Endothelial cell (in vitro differentiated cells): ENCODE measurements around the gene REC8. TPM values are rescaled to one million over a fixed set of nuclear protein-coding genes. Genes with fewer than 3 reads are reported as not detected.
"Not testable (repeated sequence)": the region's sequence is repeated elsewhere in the genome, so short reads cannot be mapped to it uniquely, and the experiment has no call there.

Source experiments
- DNase-seq: peaks from one replicate; pipeline ENCODE4 v3.0.0; 2021; ENCODE audit warnings: low spot score
- H3K27ac Mint-ChIP-seq: one replicate; pipeline ENCODE4 v1.8.0; 2021; ENCODE audit warnings: mixed read lengths, inconsistent platforms; ENCODE audit not compliant: unreplicated experiment
- H3K27me3 Mint-ChIP-seq: one replicate; pipeline ENCODE4 v1.8.0; 2021; ENCODE audit warnings: mild to moderate bottlenecking, moderate library complexity, mixed read lengths, inconsistent platforms; ENCODE audit not compliant: unreplicated experiment
- H3K36me3 Mint-ChIP-seq: one replicate; pipeline ENCODE4 v1.8.0; 2021; ENCODE audit warnings: mild to moderate bottlenecking, low read depth, mixed read lengths, inconsistent platforms; ENCODE audit not compliant: unreplicated experiment
- H3K4me1 Mint-ChIP-seq: one replicate; pipeline ENCODE4 v1.8.0; 2021; ENCODE audit warnings: mild to moderate bottlenecking, mixed read lengths, inconsistent platforms; ENCODE audit not compliant: unreplicated experiment
- H3K4me3 Mint-ChIP-seq: one replicate; pipeline ENCODE4 v1.8.0; 2021; ENCODE audit warnings: mild to moderate bottlenecking, mixed read lengths, inconsistent platforms; ENCODE audit not compliant: unreplicated experiment
- H3K9me3 Mint-ChIP-seq: one replicate; pipeline ENCODE4 v1.8.0; 2021; ENCODE audit warnings: mixed read lengths, inconsistent platforms; ENCODE audit not compliant: unreplicated experiment
- total RNA-seq: library from RNA; stranded (reverse); fragmentation: NEBNext Ultra II Directional; extraction: Animal tissue kit (Norgen Biotek cat#: 25700); gene quantifications from one replicate; pipeline ENCODE4 v1.2.1, GENCODE V29; 2021; ENCODE audit not compliant: unreplicated experiment
- TF ChIP-seq, protein P1 (sequence below): fragments of 200-600 bp; sonication (generic); IDR thresholded peaks from one replicate; pipeline ENCODE4 v1.5.0; 2021; ENCODE audit warnings: antibody characterized with exemption; ENCODE audit not compliant: unreplicated experiment

Gene REC8
- total RNA-seq, 1 donor from 2014 or later: 31.8 TPM

- H3K36me3 Mint-ChIP-seq: peaks cover 12% of the 10 kb centered on the region
- no peaks in the 10 kb centered on the region for H3K9me3 Mint-ChIP-seq
- peak overlapping the region; percentile 79 for H3K27ac Mint-ChIP-seq
- H3K4me3 Mint-ChIP-seq: peak overlapping the region; percentile 95
- peaks cover 20% of the 10 kb centered on the region for H3K27me3 Mint-ChIP-seq
- H3K4me1 Mint-ChIP-seq: peaks cover 21% of the 10 kb centered on the region
- TF ChIP-seq, protein P1, sequence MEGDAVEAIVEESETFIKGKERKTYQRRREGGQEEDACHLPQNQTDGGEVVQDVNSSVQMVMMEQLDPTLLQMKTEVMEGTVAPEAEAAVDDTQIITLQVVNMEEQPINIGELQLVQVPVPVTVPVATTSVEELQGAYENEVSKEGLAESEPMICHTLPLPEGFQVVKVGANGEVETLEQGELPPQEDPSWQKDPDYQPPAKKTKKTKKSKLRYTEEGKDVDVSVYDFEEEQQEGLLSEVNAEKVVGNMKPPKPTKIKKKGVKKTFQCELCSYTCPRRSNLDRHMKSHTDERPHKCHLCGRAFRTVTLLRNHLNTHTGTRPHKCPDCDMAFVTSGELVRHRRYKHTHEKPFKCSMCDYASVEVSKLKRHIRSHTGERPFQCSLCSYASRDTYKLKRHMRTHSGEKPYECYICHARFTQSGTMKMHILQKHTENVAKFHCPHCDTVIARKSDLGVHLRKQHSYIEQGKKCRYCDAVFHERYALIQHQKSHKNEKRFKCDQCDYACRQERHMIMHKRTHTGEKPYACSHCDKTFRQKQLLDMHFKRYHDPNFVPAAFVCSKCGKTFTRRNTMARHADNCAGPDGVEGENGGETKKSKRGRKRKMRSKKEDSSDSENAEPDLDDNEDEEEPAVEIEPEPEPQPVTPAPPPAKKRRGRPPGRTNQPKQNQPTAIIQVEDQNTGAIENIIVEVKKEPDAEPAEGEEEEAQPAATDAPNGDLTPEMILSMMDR: no peak
- DNase-seq: no peak
Observed at GRCh38 chr14:24216345-24216699, 44.4 kb downstream of the REC8 start.

- peaks cover 21% of the 10 kb centered on the region for H3K4me1 Mint-ChIP-seq
- H3K4me3 Mint-ChIP-seq: peak overlapping the region; percentile 95
- not testable (repeated sequence) for H3K36me3 Mint-ChIP-seq, H3K9me3 Mint-ChIP-seq, DNase-seq, H3K27ac Mint-ChIP-seq
- H3K27me3 Mint-ChIP-seq: peaks cover 18% of the 10 kb centered on the region
Observed at GRCh38 chr14:24216876-24217275, 45.0 kb downstream of the REC8 start.

DNA sequence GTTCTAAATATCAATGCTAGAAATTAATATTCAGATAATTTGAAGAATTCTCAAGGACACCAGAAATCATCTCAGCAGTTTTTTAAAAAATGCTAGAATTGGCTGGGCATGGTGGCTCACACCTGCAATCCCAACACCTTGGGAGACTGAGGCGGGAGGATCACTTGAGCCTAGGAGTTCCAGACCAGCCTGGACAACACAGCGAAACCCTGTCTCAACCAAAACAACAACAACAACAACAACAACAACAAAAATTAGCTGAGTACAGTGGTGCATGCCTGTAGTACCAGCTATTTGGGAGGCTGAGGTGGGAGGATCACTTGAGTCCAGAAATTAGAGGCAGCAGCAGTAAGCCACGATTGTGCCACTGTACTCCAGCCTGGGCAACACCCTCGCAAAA, 47.2 kb downstream of the REC8 start:
- Mint-ChIP-seq H3K27ac (no peak overlapping the region), H3K4me1 (peaks cover 17% of the 10 kb centered on the region), H3K9me3 (no peaks in the 10 kb centered on the region), H3K4me3 (no peak overlapping the region), H3K27me3 (peaks cover 7% of the 10 kb centered on the region), H3K36me3 (peaks cover 8% of the 10 kb centered on the region)
- TF ChIP-seq, protein P1: no peak
- DNase-seq: no peak

DNA sequence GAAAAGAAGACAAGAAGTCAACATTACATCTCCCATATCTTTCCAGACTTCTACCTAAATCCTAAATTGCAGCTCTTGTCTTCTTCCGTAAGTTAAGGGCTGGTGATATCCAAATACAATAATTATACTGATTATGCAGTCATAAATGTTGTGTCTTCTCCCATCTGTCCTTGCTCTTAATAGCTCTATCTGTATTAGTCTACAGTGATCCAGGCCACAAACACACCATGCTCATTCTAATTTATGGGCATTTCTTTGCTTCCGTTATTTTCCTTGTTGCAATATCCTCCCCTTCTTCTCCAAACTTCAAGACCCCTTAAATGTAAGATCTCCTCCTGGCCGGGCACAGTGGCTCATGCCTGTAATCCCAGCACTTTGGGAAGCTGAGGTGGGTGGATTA, 47.6 kb downstream of the REC8 start:
- peak overlapping the region; percentile 2 for H3K27ac Mint-ChIP-seq
- H3K27me3 Mint-ChIP-seq: peaks cover 3% of the 10 kb centered on the region
- TF ChIP-seq, protein P1: no peak
- peaks cover 12% of the 10 kb centered on the region for H3K4me1 Mint-ChIP-seq
- no peak for DNase-seq
- H3K4me3 Mint-ChIP-seq: no peak overlapping the region
- peaks cover 8% of the 10 kb centered on the region for H3K36me3 Mint-ChIP-seq
- H3K9me3 Mint-ChIP-seq: no peaks in the 10 kb centered on the region

- H3K36me3 Mint-ChIP-seq, H3K4me1 Mint-ChIP-seq, H3K9me3 Mint-ChIP-seq, DNase-seq, H3K4me3 Mint-ChIP-seq, H3K27ac Mint-ChIP-seq, H3K27me3 Mint-ChIP-seq: not testable (repeated sequence)
Observed at GRCh38 chr14:24222987-24223386, 51.1 kb downstream of the REC8 start.

GRCh38 chr14:24224618-24225071, 52.8 kb downstream of the REC8 start:
- no peaks in the 10 kb centered on the region for H3K9me3 Mint-ChIP-seq
- H3K4me3 Mint-ChIP-seq: no peak overlapping the region
- TF ChIP-seq, protein P1: no peak
- DNase-seq: no peak
- no peaks in the 10 kb centered on the region for H3K27me3 Mint-ChIP-seq
- no peak overlapping the region for H3K27ac Mint-ChIP-seq
- H3K36me3 Mint-ChIP-seq: peaks cover 3% of the 10 kb centered on the region
- no peaks in the 10 kb centered on the region for H3K4me1 Mint-ChIP-seq
